GM12875 (cell line): ENCODE measurements around the gene NEFH.

Experiments used
- H3K4me3 ChIP-seq: one replicate; pipeline ENCODE4 v1.5.1; 2011; ENCODE audit warnings: low read depth, low read length, control low read depth
- CTCF ChIP-seq: IDR thresholded peaks from 2 replicates; pipeline ENCODE4 v1.5.1; 2011; ENCODE audit warnings: low read depth, mild to moderate bottlenecking, control low read depth, inconsistent platforms, low read length, moderate library complexity, borderline replicate concordance; ENCODE audit not compliant: insufficient read depth

The NEFH gene

DNA sequence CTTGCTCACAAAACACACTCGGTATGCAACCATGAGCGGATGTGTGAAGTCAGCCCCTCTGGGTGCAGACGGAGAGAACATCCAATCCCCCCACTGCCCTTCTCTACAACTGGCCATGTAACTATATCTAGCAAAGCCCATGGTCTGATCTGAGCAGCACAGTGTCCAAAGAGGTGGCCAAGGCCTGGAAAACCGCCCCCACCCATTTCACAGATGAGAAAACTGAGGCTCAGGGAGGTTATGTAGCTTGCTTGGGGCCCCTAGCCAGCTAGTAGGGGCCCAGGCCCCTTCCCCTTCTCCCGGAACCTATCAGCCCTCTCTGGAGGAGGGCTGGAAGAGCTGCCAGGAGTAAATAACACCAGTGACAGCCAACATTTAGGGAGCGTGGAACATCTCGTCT is 15.4 kb upstream of the NEFH start:
- TF ChIP-seq CTCF, result no peak
- H3K4me3 ChIP-seq, result no peak overlapping the region

- no peak for TF ChIP-seq CTCF
- peak overlapping the region; percentile 16 for H3K4me3 ChIP-seq
Observed at GRCh38 chr22:29469755-29470154, 10.3 kb upstream of the NEFH start.

DNA sequence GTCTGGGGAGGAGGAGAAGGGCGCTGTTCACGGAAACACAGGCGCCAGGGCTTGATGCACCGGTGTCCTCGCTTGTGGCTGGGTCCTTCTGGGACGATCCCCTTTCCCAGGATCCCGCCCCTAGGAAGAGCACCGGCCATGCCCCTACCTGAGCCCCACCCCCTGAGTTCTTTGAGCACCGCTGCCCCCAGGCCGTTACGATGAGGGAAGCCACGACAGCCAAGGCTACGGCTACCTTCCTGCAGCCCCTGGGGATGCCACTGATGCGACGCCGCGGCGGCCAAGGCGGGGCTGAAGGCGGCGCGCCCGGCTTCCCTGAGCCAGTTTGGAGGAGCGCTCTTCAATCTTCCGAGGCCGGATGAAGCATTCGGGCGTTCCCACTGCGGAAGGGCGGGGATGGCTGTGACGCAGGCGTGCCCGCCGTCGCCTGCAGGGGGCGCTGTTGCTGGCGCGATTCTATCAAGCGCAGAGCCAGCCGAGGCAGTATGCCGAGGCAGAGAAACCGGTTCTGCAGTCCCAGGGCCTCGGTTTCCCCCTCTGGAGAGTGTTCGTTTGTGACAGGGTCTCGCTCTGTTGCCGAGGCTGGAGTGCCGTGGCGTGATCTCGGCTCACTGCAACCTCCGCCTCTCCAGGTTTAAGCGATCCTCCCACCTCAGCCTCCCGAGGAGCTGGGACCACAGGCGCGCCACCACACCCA is 9.7 kb upstream of the NEFH start:
- peak; percentile 89 for TF ChIP-seq CTCF
- H3K4me3 ChIP-seq, result peak overlapping the region; percentile 16

- TF ChIP-seq CTCF, result no peak
Observed at GRCh38 chr22:29473001-29473400, 7.0 kb upstream of the NEFH start.

DNA sequence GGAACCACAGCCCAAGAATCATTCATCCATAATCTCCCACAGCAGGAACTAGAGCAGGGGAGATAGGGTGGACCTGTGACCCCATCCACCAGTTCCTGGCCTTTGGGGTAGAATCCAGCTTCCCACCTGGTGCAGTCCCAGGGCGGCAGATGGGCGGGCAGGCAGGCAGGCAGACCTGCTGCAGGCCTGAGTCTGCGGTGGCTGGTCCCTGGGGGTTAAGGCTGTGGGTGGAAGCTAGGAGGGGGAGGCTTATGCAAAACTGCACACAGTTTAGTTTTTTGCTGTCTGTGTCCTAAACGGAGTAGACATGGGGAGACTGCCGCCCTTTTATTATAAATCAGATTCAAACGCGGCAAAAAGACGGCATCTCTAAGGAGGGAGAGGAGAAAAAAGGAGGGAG is 4.5 kb upstream of the NEFH start:
- no peak for TF ChIP-seq CTCF
- H3K4me3 ChIP-seq, result no peak overlapping the region

More at GRCh38 chr22:29473001-29473400, 7.0 kb upstream of the NEFH start:
- no peak overlapping the region for H3K4me3 ChIP-seq

DNA sequence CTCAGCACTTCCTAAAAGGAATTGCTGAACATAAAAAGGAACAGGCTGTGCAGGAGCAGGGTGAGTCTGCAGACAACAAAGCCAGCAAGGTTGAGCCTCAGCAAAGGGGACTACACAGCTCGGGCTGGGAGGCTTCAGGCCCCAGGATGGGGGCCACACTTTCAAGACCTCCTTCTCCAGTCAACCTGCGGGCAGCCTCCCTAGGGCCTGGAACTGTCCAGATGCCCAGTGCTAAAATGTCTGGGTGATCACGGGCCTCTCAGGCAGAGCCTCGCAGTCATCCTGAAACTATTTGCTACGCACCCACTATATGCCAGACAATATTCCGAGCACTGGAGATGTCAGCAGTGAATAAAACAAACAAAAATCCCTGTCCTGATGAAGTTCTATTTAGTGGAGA is 3.9 kb upstream of the NEFH start:
- H3K4me3 ChIP-seq, result no peak overlapping the region

More for the DNA sequence above, 3.9 kb upstream of the NEFH start:
- TF ChIP-seq CTCF, result no peak
